Large intestine (tissue), 3 donors: ENCODE data around the gene TXNL4A. TPM values are rescaled to one million over a fixed set of nuclear protein-coding genes. Genes with fewer than 3 reads are reported as not detected.
A peak's percentile ranks its signal among the peaks of the same experiment; 100 is the strongest.
"Not testable (repeated sequence)": the region's sequence is repeated elsewhere in the genome, so short reads cannot be mapped to it uniquely, and the experiment has no call there.

Experiments used
- DNase-seq, 2 donors: peaks; one replicate each; pipeline versions ENCODE4 v3.0.0 to v3.0.0-alpha.2; 2013
- H3K27ac ChIP-seq: one replicate; pipeline ENCODE4 v1.5.1; 2013; ENCODE audit warnings: low read length
- H3K27me3 ChIP-seq: 2 replicates; pipeline ENCODE4 v1.6.1; 2013; ENCODE audit warnings: low read length; ENCODE audit not compliant: control insufficient read depth, insufficient read depth
- H3K36me3 ChIP-seq: 2 replicates; pipeline ENCODE4 v1.6.1; 2013; ENCODE audit warnings: low read length; ENCODE audit not compliant: control insufficient read depth, insufficient read depth
- H3K4me1 ChIP-seq: one replicate; pipeline ENCODE4 v1.6.1; 2013; ENCODE audit warnings: low read length; ENCODE audit not compliant: control insufficient read depth, insufficient read depth
- H3K4me3 ChIP-seq: one replicate; pipeline ENCODE4 v1.5.1; 2013; ENCODE audit warnings: low read length
- H3K9me3 ChIP-seq: one replicate; pipeline ENCODE4 v1.6.1; 2013; ENCODE audit warnings: mild to moderate bottlenecking, low read depth, low read length, moderate library complexity; ENCODE audit not compliant: control insufficient read depth
- WGBS: methylation state at CpG from one replicate; pipeline ENCODE4 v1.1.5; 2013; ENCODE audit warnings: low lambda C conversion rate; ENCODE audit not compliant: insufficient coverage; 5-methylcytosine and 5-hydroxymethylcytosine counted together
- polyA plus RNA-seq: library from polyadenylated mRNA; unstranded; fragments of 120-200 nt; gene quantifications from one replicate; pipeline ENCODE4 v1.2.1, GENCODE V29; 2013

The TXNL4A gene
- polyA plus RNA-seq, 1 donor: 74.9 TPM

- H3K27me3 ChIP-seq: peaks cover 7% of the 10 kb centered on the region
- peak overlapping the region; percentile 84 for H3K4me3 ChIP-seq
- no peaks in the 10 kb centered on the region for H3K9me3 ChIP-seq
- H3K27ac ChIP-seq: peak overlapping the region; percentile 94
- WGBS: no CpG with 5 or more reads among the region's 24 CpGs
- DNase-seq: peak; percentile 94 to 95
- H3K4me1 ChIP-seq: peaks cover 14% of the 10 kb centered on the region
- peaks cover 20% of the 10 kb centered on the region for H3K36me3 ChIP-seq
Observed at GRCh38 chr18:79965119-79965902, 23.1 kb downstream of the TXNL4A start.

GRCh38 chr18:79964330-79965118 is 23.8 kb downstream of the TXNL4A start, which contains the start of gene HSBP1L1:
TSS of gene HSBP1L1 (plus strand) at chr18:79964643. CDS start at chr18:79964736, 93 bp downstream.
- Histone ChIP-seq H3K9me3 (no peaks in the 10 kb centered on the region), H3K27me3 (peaks cover 7% of the 10 kb centered on the region), H3K36me3 (peaks cover 16% of the 10 kb centered on the region), H3K27ac (peak within 1 kb of the TSS; percentile 94), H3K4me1 (peaks cover 18% of the 10 kb centered on the region), H3K4me3 (peak within 1 kb of the TSS; percentile 84)
- DNase-seq: peak; percentile 68 to 87
- WGBS: no CpG with 5 or more reads among the region's 73 CpGs

GRCh38 chr18:79963658-79964329 is 24.6 kb downstream of the TXNL4A start:
- no CpG with 5 or more reads among the region's 30 CpGs for WGBS
- Histone ChIP-seq H3K27ac (peak overlapping the region; percentile 94), H3K4me3 (peak overlapping the region; percentile 84), H3K9me3 (no peaks in the 10 kb centered on the region), H3K36me3 (peaks cover 16% of the 10 kb centered on the region), H3K27me3 (peaks cover 7% of the 10 kb centered on the region), H3K4me1 (peaks cover 18% of the 10 kb centered on the region)
- no peak for DNase-seq

DNA sequence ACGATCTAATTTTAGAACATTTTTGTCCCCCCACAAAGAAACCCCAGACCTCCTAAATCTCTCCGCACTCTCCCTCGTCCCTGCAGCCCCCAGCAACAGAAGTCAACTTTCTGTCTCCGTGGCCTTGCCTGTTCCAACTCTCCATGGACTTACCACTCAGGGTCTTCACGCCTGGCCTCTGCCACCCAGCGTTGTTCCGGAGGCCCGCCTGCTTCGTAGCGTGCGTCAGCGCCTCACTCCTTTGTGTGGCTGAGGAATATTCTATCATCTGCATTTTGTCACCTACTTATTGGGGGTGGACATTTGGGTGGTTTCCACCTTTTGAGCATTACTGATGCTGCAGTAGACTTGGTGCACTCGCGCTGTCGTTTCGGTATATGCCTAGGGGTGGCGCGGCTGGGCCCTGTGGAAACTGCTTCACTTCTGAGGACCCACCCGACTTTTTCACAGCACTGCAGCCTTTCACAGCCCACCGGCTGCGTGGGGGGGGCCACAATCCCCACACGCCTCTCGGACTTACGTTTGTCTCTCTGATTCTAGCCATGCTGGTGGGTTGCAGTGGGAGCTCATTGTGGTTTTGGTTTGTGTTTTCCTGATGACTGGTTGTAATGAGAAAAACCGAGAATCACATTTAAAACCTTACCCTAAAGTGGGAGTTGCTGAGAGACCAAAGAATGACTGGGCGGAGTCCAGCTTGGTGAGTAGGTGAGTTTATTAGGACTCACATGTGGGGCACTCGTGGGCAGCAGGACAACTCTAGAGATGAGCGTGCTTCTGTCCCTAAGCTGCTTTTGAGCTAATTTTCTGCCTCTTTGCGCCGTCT is 25.3 kb downstream of the TXNL4A start:
- Histone ChIP-seq H3K36me3 (peaks cover 9% of the 10 kb centered on the region), H3K4me1 (peaks cover 18% of the 10 kb centered on the region), H3K27ac (no peak overlapping the region), H3K27me3 (peaks cover 7% of the 10 kb centered on the region), H3K9me3 (no peaks in the 10 kb centered on the region), H3K4me3 (no peak overlapping the region)
- no peak for DNase-seq
- 92% methylated on average over 2 of the region's 30 CpGs for WGBS

- no CpG with 5 or more reads among the region's 10 CpGs for WGBS
- Histone ChIP-seq H3K4me1 (peaks cover 18% of the 10 kb centered on the region), H3K4me3 (no peak overlapping the region), H3K36me3 (peaks cover 2% of the 10 kb centered on the region), H3K9me3 (no peaks in the 10 kb centered on the region), H3K27ac (no peak overlapping the region), H3K27me3 (peaks cover 7% of the 10 kb centered on the region)
- DNase-seq: no peak
Observed at GRCh38 chr18:79962311-79962710, 26.1 kb downstream of the TXNL4A start.

DNA sequence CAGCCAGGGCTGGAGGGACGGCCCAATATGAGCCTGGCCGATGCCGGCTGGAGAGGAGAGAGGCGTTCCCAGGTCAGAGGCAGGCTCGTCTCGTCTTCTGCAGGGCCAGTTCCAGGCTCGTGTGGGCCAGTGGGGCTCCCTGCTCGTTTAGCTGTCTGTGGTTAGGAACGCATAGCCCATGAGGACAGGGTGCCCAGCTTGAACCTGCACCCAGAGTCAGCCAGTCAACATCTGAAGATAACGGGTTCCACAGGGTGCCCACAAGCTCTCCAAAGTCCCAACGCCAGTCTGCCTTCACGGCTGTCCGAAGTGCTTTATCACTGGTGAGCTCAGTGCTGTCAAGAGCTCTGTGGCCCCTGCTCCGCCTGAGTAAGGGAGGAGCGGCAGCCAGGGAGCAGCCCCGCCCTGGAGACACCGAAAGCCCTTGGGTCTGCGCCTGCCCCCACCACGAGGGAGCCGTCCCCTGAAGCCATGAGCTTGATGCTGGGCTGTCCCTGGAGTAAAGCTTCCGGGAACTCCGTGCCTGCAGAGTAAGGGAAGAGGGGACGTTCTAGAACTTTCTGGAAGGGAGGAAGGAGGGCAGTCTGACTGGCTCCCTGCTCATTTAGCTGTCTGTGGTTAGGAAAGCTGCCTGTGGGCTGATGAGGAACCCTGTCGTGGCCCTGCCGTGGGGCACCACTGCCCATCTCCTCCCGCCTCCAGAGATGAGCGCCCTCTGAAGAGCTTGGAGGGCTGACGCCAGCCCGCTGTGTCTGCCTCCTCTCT is 26.7 kb downstream of the TXNL4A start:
- no CpG with 5 or more reads among the region's 29 CpGs for WGBS
- H3K4me3 ChIP-seq: no peak overlapping the region
- H3K9me3 ChIP-seq: no peaks in the 10 kb centered on the region
- H3K27me3 ChIP-seq: peaks cover 7% of the 10 kb centered on the region
- no peak overlapping the region for H3K27ac ChIP-seq
- H3K4me1 ChIP-seq: peaks cover 18% of the 10 kb centered on the region
- no peak for DNase-seq
- H3K36me3 ChIP-seq: no peaks in the 10 kb centered on the region

GRCh38 chr18:79960921-79961526 is 27.3 kb downstream of the TXNL4A start:
- H3K27me3 ChIP-seq: peaks cover 7% of the 10 kb centered on the region
- no CpG with 5 or more reads among the region's 16 CpGs for WGBS
- no peak overlapping the region for H3K4me3 ChIP-seq
- H3K9me3 ChIP-seq: no peaks in the 10 kb centered on the region
- no peak overlapping the region for H3K27ac ChIP-seq
- no peaks in the 10 kb centered on the region for H3K36me3 ChIP-seq
- DNase-seq: no peak
- peaks cover 14% of the 10 kb centered on the region for H3K4me1 ChIP-seq

- DNase-seq: peak in 1 of 2 donors; percentile 61
- not testable (repeated sequence) for H3K27ac ChIP-seq, H3K27me3 ChIP-seq, H3K4me3 ChIP-seq, H3K9me3 ChIP-seq, H3K36me3 ChIP-seq
- H3K4me1 ChIP-seq: peaks cover 14% of the 10 kb centered on the region
- 20% methylated on average over 1 of the region's 12 CpGs for WGBS
Observed at GRCh38 chr18:79960161-79960801, 28.1 kb downstream of the TXNL4A start.

GRCh38 chr18:79958981-79959380 is 29.4 kb downstream of the TXNL4A start:
- 100% methylated on average over 1 of the region's 2 CpGs for WGBS
- no peak overlapping the region for H3K4me3 ChIP-seq
- no peak overlapping the region for H3K27ac ChIP-seq
- H3K27me3 ChIP-seq: peaks cover 7% of the 10 kb centered on the region
- DNase-seq: no peak
- H3K4me1 ChIP-seq: peaks cover 21% of the 10 kb centered on the region
- H3K36me3 ChIP-seq: no peaks in the 10 kb centered on the region
- H3K9me3 ChIP-seq: no peaks in the 10 kb centered on the region
